ENCODE measurements around the gene TRAK1.

TRAK1 gene

GRCh38 chr3:42214565-42215283 is 123.6 kb downstream of the TRAK1 start:
- DNase-seq: no peak

- DNase-seq: peak in 1 of 5 donors; percentile 28
Measured at GRCh38 chr3:42216302-42216701, 125.1 kb downstream of the TRAK1 start.

- peak in 1 of 5 donors; percentile 20 for DNase-seq
Measured at GRCh38 chr3:42216931-42217333, 125.8 kb downstream of the TRAK1 start.

GRCh38 chr3:42220436-42221121 is 129.4 kb downstream of the TRAK1 start:
- no peak for DNase-seq

- no peak for DNase-seq
Measured at GRCh38 chr3:42222942-42223693, 132.0 kb downstream of the TRAK1 start.

- DNase-seq: no peak
Measured at GRCh38 chr3:42224178-42224577, 133.0 kb downstream of the TRAK1 start.

- DNase-seq: no peak
Measured at GRCh38 chr3:42224658-42225421, 133.7 kb downstream of the TRAK1 start.

GRCh38 chr3:42225486-42226363 is 134.6 kb downstream of the TRAK1 start:
- no peak for DNase-seq

- no peak for DNase-seq
Measured at GRCh38 chr3:42226470-42227425, 135.6 kb downstream of the TRAK1 start.

- DNase-seq: no peak
Measured at GRCh38 chr3:42228796-42229195, 137.6 kb downstream of the TRAK1 start.

- DNase-seq: no peak
Measured at GRCh38 chr3:42229266-42229941, 138.2 kb downstream of the TRAK1 start.

GRCh38 chr3:42229942-42230688 is 139.0 kb downstream of the TRAK1 start:
- no peak for DNase-seq

- DNase-seq: no peak
Measured at GRCh38 chr3:42230860-42231259, 139.7 kb downstream of the TRAK1 start.

- DNase-seq: no peak
Measured at GRCh38 chr3:42235532-42235931, 144.4 kb downstream of the TRAK1 start.

GRCh38 chr3:42236611-42237010 is 145.5 kb downstream of the TRAK1 start:
- DNase-seq: no peak

GRCh38 chr3:42246091-42246490 is 154.9 kb downstream of the TRAK1 start:
- no peak for DNase-seq

- DNase-seq: peak in 4 of 5 donors; percentile 25 to 60 (median 49)
Measured at GRCh38 chr3:42247576-42248027, 156.4 kb downstream of the TRAK1 start.

GRCh38 chr3:42250761-42251160 is 159.6 kb downstream of the TRAK1 start:
- no peak for DNase-seq

- no peak for DNase-seq
Measured at GRCh38 chr3:42254566-42254965, 163.4 kb downstream of the TRAK1 start.
